H9 (cell line): Measurements from ENCODE around the gene DOCK2. TPM values are rescaled to one million over a fixed set of nuclear protein-coding genes. Genes with fewer than 3 reads are reported as not detected.

Experiments used
- DNase-seq: peaks from one replicate; pipeline ENCODE4 v3.0.0-alpha.2; 2017
- H2AFZ ChIP-seq: one replicate; pipeline ENCODE4 v1.6.1; 2013; ENCODE audit warnings: mild to moderate bottlenecking, low read length, control low read depth, moderate library complexity
- H2AK5ac ChIP-seq: 2 replicates; pipeline ENCODE4 v1.6.1; 2013; ENCODE audit warnings: low read length, control low read depth, mixed read lengths; ENCODE audit not compliant: insufficient read length
- H2BK120ac ChIP-seq: one replicate; pipeline ENCODE4 v1.6.1; 2013; ENCODE audit warnings: low read depth, mild to moderate bottlenecking, low read length, control low read depth, inconsistent platforms; ENCODE audit not compliant: poor library complexity, severe bottlenecking
- H2BK12ac ChIP-seq: 2 replicates; pipeline ENCODE4 v1.6.1; 2013; ENCODE audit warnings: low read length, control low read depth, mixed read lengths, low read depth; ENCODE audit not compliant: insufficient read length
- H2BK15ac ChIP-seq: 2 replicates; pipeline ENCODE4 v1.6.1; 2013; ENCODE audit warnings: low read depth, low read length, control low read depth
- H2BK20ac ChIP-seq: one replicate; pipeline ENCODE4 v1.6.1; 2013; ENCODE audit warnings: low read depth, mild to moderate bottlenecking, low read length, control low read depth, inconsistent platforms; ENCODE audit not compliant: poor library complexity, severe bottlenecking
- H2BK5ac ChIP-seq: 2 replicates; pipeline ENCODE4 v1.6.1; 2013; ENCODE audit warnings: low read length, control low read depth, mixed read lengths; ENCODE audit not compliant: insufficient read length
- H3K14ac ChIP-seq: 2 replicates; pipeline ENCODE4 v1.6.1; 2013; ENCODE audit warnings: low read length, control low read depth; ENCODE audit not compliant: insufficient read depth
- H3K18ac ChIP-seq: 2 replicates; pipeline ENCODE4 v1.6.1; 2013; ENCODE audit warnings: low read depth, mild to moderate bottlenecking, mixed read lengths, low read length, control low read depth; ENCODE audit not compliant: insufficient read length
- H3K23ac ChIP-seq: 2 replicates; pipeline ENCODE4 v1.6.1; 2013; ENCODE audit warnings: low read length, control low read depth, mixed read lengths, low read depth; ENCODE audit not compliant: insufficient read length
- H3K23me2 ChIP-seq: 2 replicates; pipeline ENCODE4 v1.6.1; 2013; ENCODE audit warnings: low read depth, mild to moderate bottlenecking, mixed read lengths, low read length, control low read depth; ENCODE audit not compliant: insufficient read length, poor library complexity, severe bottlenecking
- H3K27ac ChIP-seq: 2 replicates; pipeline ENCODE4 v1.5.1; 2013; ENCODE audit warnings: low read length, control low read depth, mixed read lengths, low read depth; ENCODE audit not compliant: insufficient read length
- H3K27me3 ChIP-seq: 2 replicates; pipeline ENCODE4 v1.6.1; 2013; ENCODE audit warnings: low read length, control low read depth, inconsistent platforms; ENCODE audit not compliant: insufficient read depth
- H3K4ac ChIP-seq: 2 replicates; pipeline ENCODE4 v1.6.1; 2013; ENCODE audit warnings: low read depth, mild to moderate bottlenecking, control low read depth, inconsistent platforms, low read length, moderate library complexity
- H3K4me1 ChIP-seq: 2 replicates; pipeline ENCODE4 v1.6.1; 2013; ENCODE audit warnings: low read length, control low read depth, inconsistent platforms; ENCODE audit not compliant: insufficient read depth
- H3K4me2 ChIP-seq: 2 replicates; pipeline ENCODE4 v1.6.1; 2013; ENCODE audit warnings: low read length, control low read depth, mixed read lengths; ENCODE audit not compliant: insufficient read length, insufficient read depth
- H3K56ac ChIP-seq: 2 replicates; pipeline ENCODE4 v1.6.1; 2013; ENCODE audit warnings: low read depth, mild to moderate bottlenecking, mixed read lengths, low read length, control low read depth; ENCODE audit not compliant: insufficient read length
- H3K79me1 ChIP-seq: 2 replicates; pipeline ENCODE4 v1.6.1; 2013; ENCODE audit warnings: low read depth, mild to moderate bottlenecking, moderate library complexity, low read length, control low read depth, inconsistent platforms; ENCODE audit not compliant: insufficient read depth, poor library complexity, severe bottlenecking
- H3K79me2 ChIP-seq: 2 replicates; pipeline ENCODE4 v1.6.1; 2013; ENCODE audit warnings: low read length, control low read depth, inconsistent platforms; ENCODE audit not compliant: insufficient read depth
- H3K9ac ChIP-seq: 2 replicates; pipeline ENCODE4 v1.6.1; 2013; ENCODE audit warnings: low read length, control low read depth, mixed read lengths; ENCODE audit not compliant: insufficient read length; ENCODE audit errors: extremely low read depth
- H3K9me3 ChIP-seq: one replicate; pipeline ENCODE4 v1.6.1; 2013; ENCODE audit warnings: low read depth, low read length, inconsistent platforms; ENCODE audit not compliant: control insufficient read depth
- H3T11ph ChIP-seq: one replicate; pipeline ENCODE4 v1.6.1; 2013; ENCODE audit warnings: mild to moderate bottlenecking, low read length, control low read depth, inconsistent platforms
- H4K20me1 ChIP-seq: one replicate; pipeline ENCODE4 v1.6.1; 2013; ENCODE audit not compliant: control insufficient read depth, insufficient read length, insufficient read depth
- H4K5ac ChIP-seq: 2 replicates; pipeline ENCODE4 v1.6.1; 2013; ENCODE audit warnings: low read depth, mild to moderate bottlenecking, mixed read lengths, low read length, control low read depth; ENCODE audit not compliant: insufficient read length
- H4K8ac ChIP-seq: replicated peaks from 2 replicates; pipeline ENCODE4 v1.6.1; 2013; ENCODE audit warnings: low read length, control low read depth, mixed read lengths, low read depth; ENCODE audit not compliant: insufficient read length
- H4K91ac ChIP-seq: 2 replicates; pipeline ENCODE4 v1.6.1; 2013; ENCODE audit warnings: low read depth, mild to moderate bottlenecking, moderate library complexity, mixed read lengths, low read length, control low read depth; ENCODE audit not compliant: insufficient read length
- H3K27ac Mint-ChIP-seq, 3 experiments: 2 replicates in 2 of 3; 3 replicates in 1 of 3; pipeline ENCODE4 v1.8.0; 2020 to 2021; ENCODE audit warnings: mixed read lengths in 3 of 3, mild to moderate bottlenecking in 1 of 3, moderate library complexity in 1 of 3
- H3K27me3 Mint-ChIP-seq: 2 replicates; pipeline ENCODE4 v1.8.0; 2021; ENCODE audit warnings: low read depth, mild to moderate bottlenecking, moderate library complexity, mixed read lengths
- H3K36me3 Mint-ChIP-seq, 3 experiments: 2 replicates in 2 of 3; 3 replicates in 1 of 3; pipeline ENCODE4 v1.8.0; 2020 to 2021; ENCODE audit warnings: low read depth in 3 of 3, mixed read lengths in 3 of 3; ENCODE audit not compliant: insufficient read depth in 1 of 3
- H3K4me1 Mint-ChIP-seq, 2 experiments: 2 replicates each; pipeline ENCODE4 v1.8.0; 2020; ENCODE audit warnings: mixed read lengths in 2 of 2
- H3K4me3 Mint-ChIP-seq, 2 experiments: 2 replicates in 1 of 2; 3 replicates in 1 of 2; pipeline ENCODE4 v1.8.0; 2020 to 2021; ENCODE audit warnings: mild to moderate bottlenecking in 2 of 2, mixed read lengths in 2 of 2, moderate library complexity in 1 of 2
- H3K9me3 Mint-ChIP-seq, 2 experiments: 2 replicates in 1 of 2; 3 replicates in 1 of 2; pipeline ENCODE4 v1.8.0; 2020; ENCODE audit warnings: mild to moderate bottlenecking in 2 of 2, mixed read lengths in 2 of 2, moderate library complexity in 1 of 2
- CTCF ChIP-seq: fragments of 200-600 bp; sonication (generic); conservative IDR thresholded peaks from 3 replicates; pipeline ENCODE4 v1.8.0; 2021; ENCODE audit warnings: antibody characterized with exemption, mild to moderate bottlenecking
- WGBS: extraction: QIAGEN DNeasy Blood & Tissue Kit; methylation state at CpG from one replicate; pipeline ENCODE4 v1.1.7; 2013; ENCODE audit warnings: missing lambda C conversion rate, low lambda C conversion rate, mixed read lengths; ENCODE audit not compliant: insufficient read length; ENCODE audit errors: extremely low coverage; 5-methylcytosine and 5-hydroxymethylcytosine counted together
- total RNA-seq: library from RNA; stranded (reverse); gene quantifications from 2 replicates; pipeline ENCODE4 v1.2.1, GENCODE V29; 2021

DOCK2 gene
- total RNA-seq, 1 experiment from 2014 or later, result 7.8 TPM

GRCh38 chr5:169796731-169797130 lies 159.7 kb downstream of the DOCK2 start:
- Mint-ChIP-seq H3K4me1 (peaks cover 13 to 17% of the 10 kb centered on the region in 2 experiments), H3K36me3 (no peaks in the 10 kb centered on the region), H3K9me3 (no peaks in the 10 kb centered on the region), H3K27ac (no peak overlapping the region), H3K27me3 (peaks cover 4% of the 10 kb centered on the region; the same call in 1 of the 2 replicates), H3K4me3 (no peak overlapping the region; a peak in 1 of 5 replicates)
- Histone ChIP-seq H3K14ac (no peak overlapping the region), H2BK20ac (no peak overlapping the region), H4K91ac (no peak overlapping the region), H3K23ac (no peak overlapping the region), H2BK120ac (no peak overlapping the region), H3K4me2 (no peak overlapping the region), H3K79me1 (no peaks in the 10 kb centered on the region), H2AFZ (no peak overlapping the region), H3K9ac (no peak overlapping the region), H4K20me1 (no peaks in the 10 kb centered on the region), H3K79me2 (no peaks in the 10 kb centered on the region), H2BK12ac (no peak overlapping the region), H3T11ph (no peak overlapping the region), H4K8ac (no peak overlapping the region), H3K18ac (no peak overlapping the region), H3K56ac (no peak overlapping the region), H2AK5ac (no peak overlapping the region), H3K9me3 (no peaks in the 10 kb centered on the region), H2BK5ac (no peak overlapping the region), H2BK15ac (no peak overlapping the region), H3K23me2 (no peaks in the 10 kb centered on the region), H3K4ac (no peak overlapping the region), H3K27ac (no peak overlapping the region), H3K4me1 (no peaks in the 10 kb centered on the region; the same call in 1 of the 2 replicates), H4K5ac (no peak overlapping the region), H3K27me3 (no peaks in the 10 kb centered on the region)
- TF ChIP-seq CTCF, result no peak
- WGBS, result no CpG with 5 or more reads among the region's 2 CpGs
- no peak for DNase-seq
